Caco-2 (cell line): ENCODE results near the gene S100A3. TPM values are rescaled to one million over a fixed set of nuclear protein-coding genes. Genes with fewer than 3 reads are reported as not detected.

Experiments used
- BruUV-seq: library from RNA; stranded (reverse); fragments of 400-500 nt; replicated peaks from 2 replicates; lab custom pipeline; 2021; lab: Mats Ljungman, UMichigan
- CTCF ChIA-PET: fragments of 300-600 bp; sonication (Branson Sonifier 250); formaldehyde crosslinking; loops from one replicate; lab custom pipeline; 2022; ENCODE audit warnings: antibody characterized with exemption; lab: Charles Lee
- POLR2A ChIA-PET: fragments of 300-600 bp; sonication (Branson Sonifier 250); formaldehyde crosslinking; loops from one replicate; lab custom pipeline; 2022; ENCODE audit warnings: antibody characterized with exemption; lab: Charles Lee
- DNase-seq, 2 experiments: peaks; one replicate each; pipeline versions ENCODE4 v3.0.0 to v3.0.0-alpha.2; 2020 to 2022
- H3K27me3 ChIP-seq: replicated peaks from 2 replicates; pipeline ENCODE4 v1.6.0; 2011; ENCODE audit warnings: low read length; ENCODE audit not compliant: control insufficient read depth, insufficient read depth
- H3K36me3 ChIP-seq: 2 replicates; pipeline ENCODE4 v1.5.1; 2011; ENCODE audit warnings: low read length; ENCODE audit not compliant: control insufficient read depth, insufficient read depth
- H3K4me1 ChIP-seq: fragments of 250-450 bp; sonication (Bioruptor Pico); 2 replicates; pipeline ENCODE4 v1.5.1; 2020; ENCODE audit warnings: mild to moderate bottlenecking
- H3K4me3 ChIP-seq: 2 replicates; pipeline ENCODE4 v1.5.1; 2011; ENCODE audit warnings: low read depth, mild to moderate bottlenecking, control low read depth, low read length
- H3K9me3 ChIP-seq: fragments of 250-450 bp; sonication (Bioruptor Pico); 2 replicates; pipeline ENCODE4 v1.5.1; 2020; ENCODE audit warnings: mild to moderate bottlenecking, moderate library complexity
- H3K27ac Mint-ChIP-seq: one replicate; pipeline ENCODE4 v1.8.0; 2022; ENCODE audit warnings: mixed read lengths; ENCODE audit not compliant: unreplicated experiment
- H3K27me3 Mint-ChIP-seq: one replicate; pipeline ENCODE4 v1.8.0; 2022; ENCODE audit warnings: mixed read lengths; ENCODE audit not compliant: insufficient read depth, unreplicated experiment
- H3K36me3 Mint-ChIP-seq: one replicate; pipeline ENCODE4 v1.8.0; 2022; ENCODE audit warnings: mild to moderate bottlenecking, mixed read lengths; ENCODE audit not compliant: insufficient read depth, unreplicated experiment
- H3K4me1 Mint-ChIP-seq: one replicate; pipeline ENCODE4 v1.8.0; 2022; ENCODE audit warnings: low read depth, mixed read lengths; ENCODE audit not compliant: unreplicated experiment
- H3K4me3 Mint-ChIP-seq: one replicate; pipeline ENCODE4 v1.8.0; 2022; ENCODE audit warnings: mild to moderate bottlenecking, moderate library complexity, mixed read lengths; ENCODE audit not compliant: unreplicated experiment
- H3K9me3 Mint-ChIP-seq: one replicate; pipeline ENCODE4 v1.8.0; 2022; ENCODE audit warnings: mixed read lengths; ENCODE audit not compliant: unreplicated experiment
- CTCF ChIP-seq, 2 experiments: fragments of 200-600 bp in 1 of 2; IDR thresholded peaks; 1 replicate in 1 of 2; 2 replicates in 1 of 2; pipeline versions ENCODE4 v1.5.1 to v1.8.0; 2011 to 2022; ENCODE audit warnings: antibody characterized with exemption in 1 of 2, control low read depth in 1 of 2, inconsistent platforms in 1 of 2, low read depth in 1 of 2, low read length in 1 of 2, mild to moderate bottlenecking in 1 of 2, moderate library complexity in 1 of 2; ENCODE audit not compliant: insufficient read depth in 1 of 2, severe bottlenecking in 1 of 2, unreplicated experiment in 1 of 2
- intact Hi-C: fragments of 100-400 bp; cut with micrococcal nuclease; formaldehyde crosslinking; loops from one replicate; pipeline ENCODE4 v1.10.0; 2022; ENCODE audit not compliant: unreplicated experiment
- total RNA-seq: library from RNA; stranded (reverse); gene quantifications from 2 replicates; pipeline ENCODE4 v1.2.3, GENCODE V29; 2022

S100A3 gene
- total RNA-seq, 1 experiment from 2014 or later = 0.61 TPM

GRCh38 chr1:153541641-153542590 is 7.1 kb downstream of the S100A3 start:
- H3K9me3 Mint-ChIP-seq = no peaks in the 10 kb centered on the region
- no peaks in the 10 kb centered on the region for H3K27me3 Mint-ChIP-seq
- peaks cover 36% of the 10 kb centered on the region for H3K4me1 Mint-ChIP-seq
- intact Hi-C loops = no loop called here
- no peak for TF ChIP-seq CTCF (IDR thresholded peaks at IDR 0.05; ENCODE audit: insufficient read depth in 1 of 2, low read depth in 1 of 2, low read length in 1 of 2, severe bottlenecking in 1 of 2, unreplicated experiment in 1 of 2)
- POLR2A ChIA-PET = no interaction called here
- peak overlapping the region; percentile 59 for H3K27ac Mint-ChIP-seq
- no peaks in the 10 kb centered on the region for H3K27me3 ChIP-seq
- no peak overlapping the region for H3K4me3 Mint-ChIP-seq
- no peaks in the 10 kb centered on the region for H3K36me3 ChIP-seq
- peaks cover 29% of the 10 kb centered on the region for H3K4me1 ChIP-seq
- no peak for DNase-seq
- no TSS peak for BruUV-seq
- H3K36me3 Mint-ChIP-seq = peaks cover 11% of the 10 kb centered on the region
- CTCF ChIA-PET = no interaction called here
- H3K4me3 ChIP-seq = no peak overlapping the region
- H3K9me3 ChIP-seq = no peaks in the 10 kb centered on the region

- BruUV-seq = no TSS peak
- no peaks in the 10 kb centered on the region for H3K27me3 Mint-ChIP-seq
Observed at GRCh38 chr1:153540394-153541361, 8.4 kb downstream of the S100A3 start, which contains the start of gene S100A5. Gene S100A5, minus strand, starts transcription at chr1:153540934. Its CDS starts 743 bp downstream, at chr1:153540191.

More at GRCh38 chr1:153540394-153541361, 8.4 kb downstream of the S100A3 start, which contains the start of gene S100A5:
- DNase-seq = no peak
- Mint-ChIP-seq H3K36me3 (peaks cover 22% of the 10 kb centered on the region), H3K27ac (peak within 1 kb of the TSS; percentile 59), H3K9me3 (no peaks in the 10 kb centered on the region), H3K4me1 (peaks cover 33% of the 10 kb centered on the region), H3K4me3 (no peak within 1 kb of the TSS)
- ChIA-PET CTCF (interaction anchor here (0.8 kb wide), 1 partner anchor 87 kb away, joined by 3 read pairs; the partner anchor contains the start of gene S100A13), POLR2A (no interaction called here)
- intact Hi-C loops = no loop called here
- no peaks in the 10 kb centered on the region for H3K36me3 ChIP-seq
- no peak within 1 kb of the TSS for H3K4me3 ChIP-seq
- H3K9me3 ChIP-seq = no peaks in the 10 kb centered on the region
- H3K27me3 ChIP-seq = no peaks in the 10 kb centered on the region
- no peak for TF ChIP-seq CTCF (IDR thresholded peaks at IDR 0.05; ENCODE audit: insufficient read depth in 1 of 2, low read depth in 1 of 2, low read length in 1 of 2, severe bottlenecking in 1 of 2, unreplicated experiment in 1 of 2)
- peaks cover 24% of the 10 kb centered on the region for H3K4me1 ChIP-seq
